Common myeloid progenitor, CD34-positive (primary cell): Measurements from ENCODE around the gene ANKRD13C. TPM values are rescaled to one million over a fixed set of nuclear protein-coding genes. Genes with fewer than 3 reads are reported as not detected.
A peak's percentile ranks its signal among the peaks of the same experiment; 100 is the strongest.

Experiments
- CTCF ChIA-PET: fragments of 350-600 bp; sonication (Branson Sonifier 250); formaldehyde crosslinking; loops from one replicate; lab custom pipeline; 2021; ENCODE audit warnings: antibody characterized with exemption; lab: Charles Lee
- POLR2A ChIA-PET: fragments of 350-600 bp; sonication (Branson Sonifier 250); formaldehyde crosslinking; loops from one replicate; lab custom pipeline; 2021; ENCODE audit warnings: antibody characterized with exemption; lab: Charles Lee
- DNase-seq, 3 donors: peaks; one replicate each; pipeline versions ENCODE4 v3.0.0 to v3.0.0-alpha.2; 2013
- H3K27ac ChIP-seq, 2 experiments: 1 replicate in 1 of 2; 2 replicates in 1 of 2; pipeline ENCODE4 v1.7.0; 2013; ENCODE audit warnings: inconsistent platforms in 2 of 2, low read length in 2 of 2, mild to moderate bottlenecking in 2 of 2, low read depth in 1 of 2, moderate library complexity in 1 of 2; ENCODE audit not compliant: severe bottlenecking in 2 of 2, insufficient read depth in 1 of 2, poor library complexity in 1 of 2
- H3K27me3 ChIP-seq, 5 experiments: replicated peaks in 2 of 5; 1 replicate in 3 of 5; 2 replicates in 2 of 5; pipeline versions ENCODE4 v1.6.1 to v1.7.0; 2013; ENCODE audit warnings: low read length in 4 of 5, mild to moderate bottlenecking in 2 of 5, moderate library complexity in 2 of 5, inconsistent platforms in 1 of 5; ENCODE audit not compliant: insufficient read depth in 5 of 5, control insufficient read depth in 4 of 5
- H3K36me3 ChIP-seq, 4 experiments: 1 replicate in 2 of 4; 2 replicates in 2 of 4; pipeline versions ENCODE4 v1.6.1 to v1.7.0; 2013; ENCODE audit warnings: low read length in 3 of 4, control low read depth in 1 of 4, mild to moderate bottlenecking in 1 of 4; ENCODE audit not compliant: control insufficient read depth in 4 of 4, insufficient read depth in 4 of 4
- H3K4me1 ChIP-seq, 4 experiments: 1 replicate in 3 of 4; 2 replicates in 1 of 4; pipeline versions ENCODE4 v1.6.1 to v1.7.1; 2013; ENCODE audit warnings: low read length in 3 of 4, mild to moderate bottlenecking in 3 of 4, control low read depth in 1 of 4, inconsistent platforms in 1 of 4, moderate library complexity in 1 of 4; ENCODE audit not compliant: control insufficient read depth in 4 of 4, insufficient read depth in 4 of 4; ENCODE audit errors: control extremely low read depth in 1 of 4
- H3K4me3 ChIP-seq, 7 experiments: 1 replicate in 4 of 7; 2 replicates in 3 of 7; pipeline versions ENCODE4 v1.5.1 to v1.7.0; 2013; ENCODE audit warnings: mild to moderate bottlenecking in 7 of 7, low read length in 6 of 7, moderate library complexity in 6 of 7, inconsistent platforms in 2 of 7, low read depth in 2 of 7, control low read depth in 1 of 7; ENCODE audit not compliant: insufficient read depth in 4 of 7, control insufficient read depth in 1 of 7; ENCODE audit errors: extremely low read depth in 1 of 7
- H3K9me3 ChIP-seq, 5 experiments: 1 replicate in 4 of 5; 2 replicates in 1 of 5; pipeline versions ENCODE4 v1.6.1 to v1.7.1; 2013; ENCODE audit warnings: low read length in 4 of 5, mild to moderate bottlenecking in 2 of 5, inconsistent platforms in 1 of 5, low read depth in 1 of 5, moderate library complexity in 1 of 5; ENCODE audit not compliant: control insufficient read depth in 4 of 5, insufficient read depth in 2 of 5; ENCODE audit errors: control extremely low read depth in 1 of 5
- WGBS: methylation state at CpG from one replicate; pipeline ENCODE4 v1.1.5; 2013; ENCODE audit not compliant: insufficient coverage; 5-methylcytosine and 5-hydroxymethylcytosine counted together
- polyA plus RNA-seq: library from polyadenylated mRNA; unstranded; fragments of 120-200 nt; gene quantifications from one replicate; pipeline ENCODE4 v1.2.1, GENCODE V29; 2013

The ANKRD13C gene, protein sequence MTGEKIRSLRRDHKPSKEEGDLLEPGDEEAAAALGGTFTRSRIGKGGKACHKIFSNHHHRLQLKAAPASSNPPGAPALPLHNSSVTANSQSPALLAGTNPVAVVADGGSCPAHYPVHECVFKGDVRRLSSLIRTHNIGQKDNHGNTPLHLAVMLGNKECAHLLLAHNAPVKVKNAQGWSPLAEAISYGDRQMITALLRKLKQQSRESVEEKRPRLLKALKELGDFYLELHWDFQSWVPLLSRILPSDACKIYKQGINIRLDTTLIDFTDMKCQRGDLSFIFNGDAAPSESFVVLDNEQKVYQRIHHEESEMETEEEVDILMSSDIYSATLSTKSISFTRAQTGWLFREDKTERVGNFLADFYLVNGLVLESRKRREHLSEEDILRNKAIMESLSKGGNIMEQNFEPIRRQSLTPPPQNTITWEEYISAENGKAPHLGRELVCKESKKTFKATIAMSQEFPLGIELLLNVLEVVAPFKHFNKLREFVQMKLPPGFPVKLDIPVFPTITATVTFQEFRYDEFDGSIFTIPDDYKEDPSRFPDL
- 14.9 TPM for polyA plus RNA-seq

GRCh38 chr1:70354332-70355110 is at the start of gene ANKRD13C:
TSS of gene ANKRD13C (minus strand) at chr1:70354722. CDS start at chr1:70354408, 314 bp downstream.
- Histone ChIP-seq H3K27ac (peak within 1 kb of the TSS; percentile 94 to 98), H3K27me3 (no peaks in the 10 kb centered on the region), H3K4me1 (peaks cover 11 to 22% (median 16%) of the 10 kb centered on the region in 4 experiments), H3K9me3 (no peaks in the 10 kb centered on the region), H3K36me3 (peaks cover 2 to 4% (median 4%) of the 10 kb centered on the region in 4 experiments), H3K4me3 (peak within 1 kb of the TSS; percentile 87 to 99 (median 96))
- WGBS, result under 1% methylated on average over 48 of the region's 65 CpGs
- ChIA-PET CTCF (interaction anchor here (0.9 to 1.7 kb wide), 4 partner anchors 9 to 726 kb away, joined by 3 to 5 read pairs (median 4); partner anchors contain the start of gene ZRANB2), POLR2A (interaction anchor here (1.0 to 1.2 kb wide), 2 partner anchors 35 to 57 kb away, joined by 4 to 12 read pairs; partner anchors contain the start of gene CTH)
- DNase-seq, result peak; percentile 97 to 98 (median 98)

GRCh38 chr1:70403759-70404158 is 49.2 kb upstream of the ANKRD13C start:
- no peaks in the 10 kb centered on the region for H3K27me3 ChIP-seq
- CTCF ChIA-PET, result no interaction called here
- POLR2A ChIA-PET, result no interaction called here
- H3K36me3 ChIP-seq, result no peaks in the 10 kb centered on the region
- no peaks in the 10 kb centered on the region for H3K4me1 ChIP-seq
- no peak overlapping the region for H3K27ac ChIP-seq
- WGBS, result 100% methylated on average over 1 of the region's 2 CpGs
- no peak for DNase-seq
- H3K4me3 ChIP-seq, result no peak overlapping the region
- no peaks in the 10 kb centered on the region for H3K9me3 ChIP-seq

GRCh38 chr1:70401974-70402373 is 47.5 kb upstream of the ANKRD13C start:
- H3K27me3 ChIP-seq, result no peaks in the 10 kb centered on the region
- H3K4me1 ChIP-seq, result no peaks in the 10 kb centered on the region
- no peaks in the 10 kb centered on the region for H3K36me3 ChIP-seq
- CTCF ChIA-PET, result interaction anchor here (2.2 kb wide), 1 partner anchor 9 kb away, joined by 9 read pairs; the partner anchor contains the start of gene CTH
- H3K4me3 ChIP-seq, result no peak overlapping the region
- no peak overlapping the region for H3K27ac ChIP-seq
- H3K9me3 ChIP-seq, result no peaks in the 10 kb centered on the region
- POLR2A ChIA-PET, result no interaction called here
- WGBS, result 100% methylated on average over 1 of the region's 1 CpG
- DNase-seq, result no peak

DNA sequence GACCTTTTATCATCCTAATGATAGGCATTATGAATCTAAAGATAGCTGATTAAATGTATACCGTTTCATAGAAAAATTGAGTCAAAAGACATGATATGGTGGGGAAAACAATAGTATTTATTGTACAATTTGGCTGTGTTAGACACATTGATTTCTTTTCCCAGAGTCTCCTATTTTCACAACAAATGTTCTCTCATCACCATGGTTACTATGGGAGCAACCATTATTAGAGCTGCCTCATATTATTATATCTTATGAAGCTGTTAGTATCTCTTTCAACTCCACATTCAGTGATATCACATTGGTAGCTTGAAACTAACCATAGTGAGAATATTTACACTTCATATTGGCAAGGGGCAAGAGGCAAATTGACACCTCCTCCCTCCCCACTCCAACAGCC is 45.8 kb upstream of the ANKRD13C start:
- ChIA-PET POLR2A (no interaction called here), CTCF (interaction anchor here (2.2 kb wide), 1 partner anchor 10 kb away, joined by 9 read pairs; the partner anchor contains the start of gene CTH)
- Histone ChIP-seq H3K36me3 (no peaks in the 10 kb centered on the region), H3K4me3 (no peak overlapping the region), H3K27ac (no peak overlapping the region), H3K9me3 (no peaks in the 10 kb centered on the region), H3K27me3 (peaks cover 0 to 2% (median 0%) of the 10 kb centered on the region in 5 experiments), H3K4me1 (no peaks in the 10 kb centered on the region)
- no peak for DNase-seq
- no CpG with 5 or more reads among the region's 1 CpG for WGBS

DNA sequence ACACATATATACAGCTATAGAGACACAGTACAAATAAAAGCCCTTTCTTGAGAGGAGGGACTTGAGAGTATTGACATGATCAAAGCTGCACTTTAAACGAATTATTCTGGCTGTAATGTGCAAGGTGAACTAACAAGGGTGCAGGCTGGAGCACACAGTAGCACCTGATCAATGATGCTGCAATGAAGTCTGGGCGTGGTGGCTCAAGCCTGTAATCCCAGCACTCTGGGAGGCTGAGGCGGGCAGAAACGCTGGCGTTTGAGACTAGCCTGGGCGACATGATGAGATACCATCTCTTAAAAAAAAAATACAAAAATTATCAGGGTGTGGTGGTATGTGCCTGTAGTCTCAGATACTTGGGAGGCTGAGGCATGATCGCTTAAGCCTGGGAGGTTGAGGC is 42.5 kb upstream of the ANKRD13C start:
- Histone ChIP-seq H3K27me3 (peaks cover 0 to 2% (median 0%) of the 10 kb centered on the region in 5 experiments), H3K9me3 (no peaks in the 10 kb centered on the region), H3K4me3 (no peak overlapping the region), H3K4me1 (no peaks in the 10 kb centered on the region), H3K36me3 (no peaks in the 10 kb centered on the region), H3K27ac (no peak overlapping the region)
- ChIA-PET CTCF (no interaction called here), POLR2A (no interaction called here)
- WGBS, result 95% methylated on average over 2 of the region's 7 CpGs
- no peak for DNase-seq

DNA sequence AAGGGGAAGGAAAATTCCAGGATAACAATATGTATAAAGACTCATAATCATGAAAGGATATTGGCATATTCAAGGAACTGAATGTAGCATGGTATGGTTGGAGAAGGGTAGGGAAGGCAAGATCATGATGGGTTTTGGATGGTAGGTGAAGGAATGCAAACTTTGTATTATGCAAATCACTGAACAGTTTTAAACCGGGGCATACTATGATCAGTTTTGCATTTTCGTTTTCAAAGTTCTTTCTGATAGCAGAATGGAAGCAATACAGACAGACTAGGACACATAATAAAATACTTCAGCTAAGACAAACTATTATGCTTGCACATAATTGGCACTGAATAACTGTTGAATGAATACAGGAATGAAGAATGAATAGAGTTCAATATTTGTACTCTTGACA is 42.1 kb upstream of the ANKRD13C start:
- no peaks in the 10 kb centered on the region for H3K36me3 ChIP-seq
- ChIA-PET POLR2A (no interaction called here), CTCF (no interaction called here)
- H3K27me3 ChIP-seq, result peaks cover 0 to 2% (median 0%) of the 10 kb centered on the region in 5 experiments
- no peak overlapping the region for H3K27ac ChIP-seq
- no peak for DNase-seq
- no peaks in the 10 kb centered on the region for H3K4me1 ChIP-seq
- no CpG with 5 or more reads among the region's 2 CpGs for WGBS
- H3K4me3 ChIP-seq, result no peak overlapping the region
- no peaks in the 10 kb centered on the region for H3K9me3 ChIP-seq
